ENCODE results near the gene ACOT11.

Gene ACOT11

GRCh38 chr1:54588377-54588776 lies 40.3 kb downstream of the ACOT11 start:
- H3K4me3 ChIP-seq = no peak overlapping the region
- DNase-seq (ENCODE audit: low spot score) = no peak
- no peak overlapping the region for H3K27ac ChIP-seq
- no peak for TF ChIP-seq CTCF (IDR thresholded peaks at IDR 0.05)

GRCh38 chr1:54591127-54591756 lies 43.2 kb downstream of the ACOT11 start:
- H3K27ac ChIP-seq = no peak overlapping the region
- H3K4me3 ChIP-seq = no peak overlapping the region
- TF ChIP-seq CTCF (IDR thresholded peaks at IDR 0.05) = no peak

GRCh38 chr1:54593571-54594160 lies 45.6 kb downstream of the ACOT11 start:
- Histone ChIP-seq H3K4me3 (no peak overlapping the region), H3K27ac (no peak overlapping the region)
- no peak for TF ChIP-seq CTCF (IDR thresholded peaks at IDR 0.05)
- no peak for DNase-seq (ENCODE audit: low spot score)

More at GRCh38 chr1:54591127-54591756, 43.2 kb downstream of the ACOT11 start:
- no peak for DNase-seq (ENCODE audit: low spot score)

GRCh38 chr1:54594463-54594862 lies 46.4 kb downstream of the ACOT11 start:
- no peak for TF ChIP-seq CTCF (IDR thresholded peaks at IDR 0.05)
- Histone ChIP-seq H3K4me3 (no peak overlapping the region), H3K27ac (no peak overlapping the region)
- no peak for DNase-seq (ENCODE audit: low spot score)

- TF ChIP-seq CTCF (IDR thresholded peaks at IDR 0.05) = no peak
- H3K27ac ChIP-seq = no peak overlapping the region
- DNase-seq (ENCODE audit: low spot score) = no peak
- no peak overlapping the region for H3K4me3 ChIP-seq
These were observed 48.0 kb downstream of the ACOT11 start for GRCh38 chr1:54595956-54596498.

- DNase-seq (ENCODE audit: low spot score) = no peak
- Histone ChIP-seq H3K27ac (no peak overlapping the region), H3K4me3 (no peak overlapping the region)
- no peak for TF ChIP-seq CTCF (IDR thresholded peaks at IDR 0.05)
These were observed 48.7 kb downstream of the ACOT11 start for GRCh38 chr1:54596756-54597155.

All from coronary artery (tissue), 2 donors.